Frontal cortex (tissue), 4 donors: ENCODE measurements around the gene ENPP6. TPM values are rescaled to one million over a fixed set of nuclear protein-coding genes. Genes with fewer than 3 reads are reported as not detected.
"Not testable (repeated sequence)": the region's sequence is repeated elsewhere in the genome, so short reads cannot be mapped to it uniquely, and the experiment has no call there.

Experiments
- DNase-seq, 2 donors: peaks; one replicate each; pipeline ENCODE4 v3.0.0; 2012; ENCODE audit warnings: low spot score in 2 of 2
- FAIRE-seq: peaks from 2 replicates; lab custom pipeline; 2012; peaks lifted over from hg19 to GRCh38; lab: Jason Lieb, UNC
- total RNA-seq: library from RNA; depleted of rRNA; stranded (reverse); fragments of >200 nt; gene quantifications from one replicate; pipeline ENCODE4 v1.2.3, GENCODE V29; 2014
- donor health status: control.
- donor health status: control.
- donor health status: control.

The ENPP6 gene
- total RNA-seq, 1 donor from 2014 or later, result 1.6 TPM

GRCh38 chr4:184238072-184238745 is 20.5 kb upstream of the ENPP6 start:
- FAIRE-seq, result no peak
- no peak for DNase-seq

GRCh38 chr4:184237612-184238011 is 19.9 kb upstream of the ENPP6 start:
- FAIRE-seq, result no peak
- DNase-seq, result no peak

- no peak for FAIRE-seq
These were observed 17.9 kb upstream of the ENPP6 start for GRCh38 chr4:184235526-184235925.

GRCh38 chr4:184234155-184234554 is 16.5 kb upstream of the ENPP6 start:
- DNase-seq, result no peak
- no peak for FAIRE-seq

More at GRCh38 chr4:184235526-184235925, 17.9 kb upstream of the ENPP6 start:
- no peak for DNase-seq

- DNase-seq, result no peak
- FAIRE-seq, result no peak
These were observed 15.3 kb upstream of the ENPP6 start for GRCh38 chr4:184232975-184233374.

GRCh38 chr4:184232202-184232601 is 14.5 kb upstream of the ENPP6 start:
- FAIRE-seq (no peak), DNase-seq (no peak)

GRCh38 chr4:184231573-184231972 is 13.9 kb upstream of the ENPP6 start:
- FAIRE-seq, result no peak

GRCh38 chr4:184228056-184228705 is 10.5 kb upstream of the ENPP6 start:
- FAIRE-seq (no peak), DNase-seq (no peak)

More at GRCh38 chr4:184231573-184231972, 13.9 kb upstream of the ENPP6 start:
- DNase-seq, result no peak

GRCh38 chr4:184216515-184216914 is 1.2 kb downstream of the ENPP6 start:
- no peak for FAIRE-seq
- DNase-seq, result no peak

GRCh38 chr4:184215709-184216328 is 1.9 kb downstream of the ENPP6 start:
- no peak for DNase-seq
- FAIRE-seq, result no peak

- no peak for FAIRE-seq
These were observed 2.7 kb downstream of the ENPP6 start for GRCh38 chr4:184214931-184215330.

GRCh38 chr4:184207734-184208607 is 9.7 kb downstream of the ENPP6 start:
- DNase-seq, FAIRE-seq: not testable (repeated sequence)

More at GRCh38 chr4:184214931-184215330, 2.7 kb downstream of the ENPP6 start:
- no peak for DNase-seq

GRCh38 chr4:184205243-184205642 is 12.4 kb downstream of the ENPP6 start:
- DNase-seq (no peak), FAIRE-seq (no peak)

GRCh38 chr4:184203300-184203699 is 14.4 kb downstream of the ENPP6 start:
- FAIRE-seq (no peak), DNase-seq (no peak)

GRCh38 chr4:184201179-184201578 is 16.5 kb downstream of the ENPP6 start:
- FAIRE-seq (no peak), DNase-seq (no peak)

GRCh38 chr4:184200296-184200695 is 17.4 kb downstream of the ENPP6 start:
- no peak for DNase-seq
- FAIRE-seq, result no peak

GRCh38 chr4:184199780-184200179 is 17.9 kb downstream of the ENPP6 start:
- no peak for FAIRE-seq
- no peak for DNase-seq

GRCh38 chr4:184198190-184198589 is 19.5 kb downstream of the ENPP6 start:
- no peak for DNase-seq
- no peak for FAIRE-seq

- DNase-seq, result no peak
- no peak for FAIRE-seq
These were observed 20.1 kb downstream of the ENPP6 start for GRCh38 chr4:184197536-184198082.
